ENCODE results near the gene FANK1.
A peak's percentile ranks its signal among the peaks of the same experiment; 100 is the strongest.
"Not testable (repeated sequence)": the region's sequence is repeated elsewhere in the genome, so short reads cannot be mapped to it uniquely, and the experiment has no call there.

The FANK1 gene

DNA sequence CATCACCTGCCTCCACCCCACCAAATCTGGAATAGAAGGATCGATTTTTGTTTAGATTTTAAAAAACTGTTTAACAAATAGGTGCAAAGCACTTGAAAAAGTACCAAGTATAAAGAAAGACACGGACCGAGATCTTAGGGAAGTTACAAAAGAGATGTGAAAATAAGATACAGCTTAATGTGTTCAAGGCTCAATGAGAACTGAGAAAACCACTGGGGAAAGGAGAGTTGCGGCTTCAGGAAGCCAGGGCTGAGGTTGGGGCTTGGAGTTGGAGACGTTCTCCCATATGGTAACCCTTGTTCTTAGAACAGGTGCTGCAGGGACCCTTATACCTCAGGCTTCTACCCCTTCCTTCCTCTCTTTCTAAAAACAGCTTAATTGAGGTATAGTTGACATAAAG is 140.2 kb downstream of the FANK1 start:
- no peak for DNase-seq

DNA sequence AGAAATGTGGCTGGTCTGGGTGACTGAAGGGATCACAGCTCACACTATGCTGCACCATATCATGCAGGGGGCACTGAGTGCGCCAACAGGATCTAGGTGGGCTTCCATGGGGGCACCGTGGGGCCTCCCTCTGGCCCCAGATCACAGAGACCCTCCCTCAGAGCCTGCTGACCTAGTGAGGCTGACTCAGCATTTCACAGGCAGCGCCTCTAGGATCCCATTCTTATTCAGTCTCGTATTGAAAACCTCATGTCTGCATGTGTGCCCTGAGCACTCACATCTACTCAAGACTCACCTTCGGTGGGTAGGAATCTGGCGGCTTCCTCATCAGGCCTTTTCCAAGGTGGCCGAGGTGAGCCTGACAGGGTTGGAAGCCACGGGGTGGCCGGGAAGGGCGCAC is 141.6 kb downstream of the FANK1 start:
- DNase-seq, result no peak

DNA sequence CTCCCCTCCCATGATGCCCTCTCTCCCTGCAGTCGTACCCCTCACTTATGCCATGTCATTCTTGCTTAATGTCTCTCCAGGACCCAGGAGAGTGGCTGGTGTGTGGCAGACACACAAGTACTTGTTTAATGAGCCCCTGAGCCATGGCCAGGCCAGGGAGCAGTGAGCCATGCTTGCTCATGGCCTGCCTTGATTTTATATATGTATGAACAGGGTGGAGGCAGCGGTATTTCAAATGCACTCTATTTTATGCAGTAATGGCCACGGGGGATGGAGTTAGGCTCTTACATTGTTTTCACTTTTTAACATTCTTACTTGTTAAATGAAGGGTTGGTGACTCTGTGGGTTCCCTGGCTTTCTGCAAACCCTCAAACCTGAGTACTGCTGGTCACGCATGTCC is 144.8 kb downstream of the FANK1 start:
- DNase-seq, result no peak

DNA sequence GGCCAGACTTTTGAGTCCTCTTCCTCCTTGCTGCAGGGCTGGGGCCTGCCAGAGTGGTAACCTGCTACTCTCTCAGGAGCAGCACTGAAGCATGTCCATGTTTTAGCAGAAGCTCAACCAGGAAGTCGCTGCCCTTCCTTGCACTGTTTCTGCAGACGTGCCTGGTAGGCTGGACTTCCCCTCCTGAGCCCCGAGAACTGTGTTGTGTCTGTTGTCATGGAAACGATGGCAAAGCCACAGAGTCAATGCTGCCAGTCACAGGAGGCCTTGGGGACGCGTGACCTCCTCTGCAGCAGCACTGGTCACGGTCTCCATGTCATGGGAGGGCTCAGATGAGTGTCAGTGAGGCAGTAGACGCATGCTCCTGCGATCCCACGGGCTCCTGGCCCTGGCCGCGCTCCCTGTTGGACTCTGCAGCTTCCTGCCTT is 145.5 kb downstream of the FANK1 start:
- peak; percentile 79 for DNase-seq

DNA sequence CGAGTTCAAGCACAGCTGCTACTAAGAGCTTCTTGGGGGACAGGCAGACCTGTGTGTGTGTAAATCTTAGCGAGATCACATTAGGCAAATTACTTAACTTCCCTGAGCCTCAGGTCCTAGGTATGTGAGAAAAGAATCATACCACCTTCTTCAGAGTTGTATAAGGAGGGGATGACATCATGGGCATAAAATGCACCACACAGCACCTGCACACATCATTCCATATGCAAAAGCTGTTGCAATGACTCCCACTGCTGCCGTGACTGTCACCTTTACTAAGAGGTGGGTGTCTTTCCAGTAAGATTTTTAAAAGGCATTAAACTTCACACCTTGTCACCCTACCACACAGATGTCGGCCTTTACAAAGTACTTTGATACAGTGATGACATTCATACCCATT is 146.0 kb downstream of the FANK1 start:
- DNase-seq, result no peak

DNA sequence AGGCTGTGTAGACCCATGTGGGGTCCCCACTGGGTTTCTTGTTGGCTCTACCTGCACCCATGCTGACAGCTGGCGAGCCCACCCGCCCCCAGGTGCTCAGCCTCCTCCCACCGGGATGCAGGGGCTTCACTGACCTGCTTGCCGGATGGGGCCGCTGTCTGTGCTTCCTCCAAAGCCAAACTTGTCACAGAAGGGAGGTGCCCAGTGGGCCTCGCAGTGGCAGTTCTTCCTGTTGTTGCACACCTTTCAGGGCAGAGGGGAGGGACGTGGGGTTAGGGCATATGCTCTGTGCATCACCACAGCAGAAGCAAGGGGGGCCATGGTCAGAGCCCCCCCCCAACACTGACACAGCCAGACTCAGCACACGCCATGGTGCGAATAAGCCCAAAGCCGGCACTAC is 146.5 kb downstream of the FANK1 start:
- DNase-seq, result no peak

DNA sequence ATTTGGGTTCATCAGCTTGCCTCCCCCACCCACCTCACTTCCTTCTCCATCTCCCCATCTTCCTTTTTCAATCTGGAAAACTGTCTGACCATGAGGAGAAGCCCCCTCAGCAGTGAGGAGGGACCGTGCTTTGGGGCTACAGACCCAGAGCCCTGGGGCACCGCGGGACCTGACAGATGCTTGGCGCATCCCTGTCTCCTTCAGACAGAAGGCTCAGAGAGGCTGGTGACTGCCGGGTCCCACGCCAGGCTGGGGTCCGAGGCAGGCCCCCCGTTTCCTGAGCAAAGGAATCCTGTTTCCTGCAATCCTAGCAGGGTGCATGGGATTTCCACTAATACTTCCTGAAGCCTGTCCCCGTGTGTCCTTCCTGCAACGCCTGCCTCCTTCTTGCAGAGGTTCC is 147.0 kb downstream of the FANK1 start:
- DNase-seq, result no peak

DNA sequence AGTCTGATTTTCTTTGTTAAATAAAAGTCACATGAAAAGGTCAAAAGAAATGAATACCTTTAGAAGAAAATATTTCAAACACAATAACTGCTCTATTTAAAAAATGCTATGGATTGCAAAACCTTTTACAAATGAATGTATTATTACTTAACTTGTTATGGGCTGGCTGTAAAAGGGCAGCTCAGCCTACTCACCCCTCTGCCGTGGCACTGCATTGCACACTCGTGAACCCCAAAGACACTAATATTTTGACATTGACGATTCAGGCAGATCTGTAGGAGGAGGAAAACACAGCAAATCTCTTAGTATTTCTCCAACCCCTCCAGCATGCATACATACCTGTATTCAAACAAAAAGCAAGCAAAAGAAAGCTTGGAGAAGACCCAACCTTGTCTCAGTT is 149.5 kb downstream of the FANK1 start:
- no peak for DNase-seq

DNA sequence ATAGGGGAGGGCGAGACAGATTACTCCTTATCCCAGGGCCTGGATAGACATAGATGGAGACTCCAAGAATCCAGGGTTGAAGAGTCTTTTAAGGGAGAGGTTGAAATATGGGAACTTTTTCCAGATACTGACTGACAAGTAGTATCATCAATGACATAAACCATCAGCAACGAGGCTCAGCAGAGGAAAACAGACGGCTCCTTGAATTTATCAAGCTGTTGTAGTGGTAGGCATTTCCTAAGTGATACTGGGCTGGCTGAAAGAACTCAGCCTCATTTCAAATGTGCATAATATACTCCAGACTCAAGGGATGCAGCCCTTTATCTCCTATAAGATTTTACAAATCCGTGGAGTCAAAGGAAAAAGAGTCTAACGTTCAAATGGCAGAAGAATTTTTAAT is 150.5 kb downstream of the FANK1 start:
- no peak for DNase-seq

DNA sequence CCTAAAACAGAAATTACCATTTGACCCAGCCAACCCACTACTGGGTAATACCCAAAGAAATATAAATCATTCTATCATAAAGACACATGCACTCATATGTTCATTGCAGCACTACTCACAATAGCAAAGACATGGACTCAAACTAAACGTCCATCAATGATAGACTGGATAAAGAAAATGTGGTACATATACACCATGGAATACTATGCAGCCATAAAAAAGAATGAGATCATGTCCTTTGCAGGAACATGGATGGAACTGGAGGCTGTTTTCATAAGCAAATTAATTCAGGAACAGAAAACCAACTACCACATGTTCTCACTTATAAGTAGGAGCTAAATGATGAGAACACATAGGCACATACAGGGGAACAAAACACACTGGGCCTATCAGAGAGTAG is 151.4 kb downstream of the FANK1 start:
- DNase-seq, result not testable (repeated sequence)

DNA sequence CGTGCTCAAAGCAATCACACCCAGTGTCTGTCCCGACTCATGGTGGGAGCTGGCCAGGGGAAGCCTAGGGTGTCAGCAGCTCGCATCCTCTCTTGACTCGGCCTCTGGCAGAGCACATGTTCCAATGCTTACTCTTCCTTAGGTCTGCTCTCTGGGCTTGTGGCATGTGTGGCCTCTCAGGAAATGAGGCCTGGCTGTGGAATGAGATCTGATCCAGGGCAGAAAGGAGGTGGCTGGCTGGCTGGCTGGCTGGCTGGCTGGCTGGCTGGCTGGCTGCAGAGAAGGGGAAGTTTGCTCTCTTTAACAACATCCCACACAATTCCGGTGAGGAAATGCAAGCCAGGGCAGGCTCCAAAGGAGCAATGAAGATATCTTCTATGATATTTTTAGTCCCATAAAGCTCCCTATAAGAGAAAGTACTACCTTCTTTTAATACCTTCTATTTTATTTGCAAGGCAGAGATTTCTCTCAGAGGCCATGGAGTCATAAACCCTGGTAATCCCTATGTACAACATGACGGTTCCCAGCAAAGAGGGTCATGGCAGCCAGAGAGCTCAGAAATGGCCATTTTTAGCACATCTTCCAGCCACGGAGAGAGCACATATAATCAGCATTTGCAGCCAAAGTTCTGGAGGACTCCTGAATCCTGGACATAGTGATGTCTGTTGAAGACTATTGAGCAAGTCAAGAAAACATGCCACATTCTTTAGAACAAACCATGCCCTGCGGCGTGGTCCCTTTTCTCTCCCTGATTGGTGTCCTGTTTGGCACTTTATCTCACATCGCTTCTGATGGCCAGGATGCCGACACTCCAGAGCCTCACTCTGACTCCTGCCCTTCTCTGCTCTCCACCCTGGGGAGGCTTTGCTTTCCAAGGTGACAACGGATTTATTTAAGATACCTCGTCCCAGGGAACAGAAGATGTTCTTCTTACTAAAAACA is 153.7 kb downstream of the FANK1 start:
- no peak for DNase-seq

DNA sequence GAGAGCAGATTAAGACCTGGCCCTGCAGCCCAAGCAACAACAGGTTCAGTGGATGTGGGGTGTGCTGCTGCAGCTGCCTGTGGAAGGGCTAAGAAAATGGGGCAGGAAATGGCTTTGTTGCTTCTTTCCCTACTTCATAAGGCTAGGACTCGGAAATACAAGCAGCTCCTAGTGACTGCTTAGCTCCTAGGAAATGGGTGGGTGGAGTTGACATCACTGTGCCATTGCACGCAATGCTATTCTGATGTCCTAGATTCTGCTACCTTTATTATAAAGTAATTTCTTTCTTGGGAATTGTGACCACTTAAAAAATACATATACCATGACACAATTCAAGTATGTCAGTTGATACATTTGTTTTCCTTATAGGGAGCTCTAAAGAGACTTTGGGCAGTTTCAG is 155.8 kb downstream of the FANK1 start:
- DNase-seq, result no peak

DNA sequence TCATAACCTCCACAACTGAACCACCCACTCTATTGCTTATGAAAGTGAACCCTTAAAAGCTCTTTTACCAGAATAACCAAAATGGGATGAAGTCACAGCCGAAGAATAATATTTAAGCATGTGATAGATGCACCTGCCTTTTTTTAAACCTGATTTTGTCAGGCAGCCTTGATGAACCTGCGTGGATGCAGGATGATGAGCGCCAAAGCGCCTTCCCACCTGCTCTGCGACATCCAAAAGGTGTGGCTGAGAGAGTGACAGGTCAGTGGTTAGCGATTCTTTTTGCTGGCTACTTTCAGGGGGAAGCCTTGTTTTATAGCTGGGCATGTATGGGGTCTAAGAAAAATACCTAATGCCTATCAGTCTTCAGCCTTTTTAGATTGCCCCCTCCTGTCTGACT is 157.8 kb downstream of the FANK1 start:
- DNase-seq, result no peak

DNA sequence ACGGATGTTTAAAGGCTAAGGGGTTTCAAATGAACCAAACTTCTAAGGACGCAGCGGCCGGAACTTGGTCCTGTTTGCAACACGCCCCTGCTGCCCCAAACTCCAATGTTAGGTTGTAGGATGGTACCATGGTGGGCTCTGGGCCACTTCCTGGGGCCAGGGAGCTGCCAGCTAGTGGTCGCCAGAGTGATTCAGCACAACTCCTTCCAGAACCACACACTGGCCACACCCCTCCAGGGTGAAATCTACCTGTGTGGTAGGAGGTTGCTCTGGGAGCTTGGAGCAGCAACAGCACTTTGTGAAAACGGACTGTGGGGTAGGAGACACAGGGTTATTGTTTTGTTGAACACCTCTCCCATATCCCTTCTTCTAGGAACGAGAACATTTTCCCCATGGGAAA is 161.1 kb downstream of the FANK1 start:
- DNase-seq, result no peak

DNA sequence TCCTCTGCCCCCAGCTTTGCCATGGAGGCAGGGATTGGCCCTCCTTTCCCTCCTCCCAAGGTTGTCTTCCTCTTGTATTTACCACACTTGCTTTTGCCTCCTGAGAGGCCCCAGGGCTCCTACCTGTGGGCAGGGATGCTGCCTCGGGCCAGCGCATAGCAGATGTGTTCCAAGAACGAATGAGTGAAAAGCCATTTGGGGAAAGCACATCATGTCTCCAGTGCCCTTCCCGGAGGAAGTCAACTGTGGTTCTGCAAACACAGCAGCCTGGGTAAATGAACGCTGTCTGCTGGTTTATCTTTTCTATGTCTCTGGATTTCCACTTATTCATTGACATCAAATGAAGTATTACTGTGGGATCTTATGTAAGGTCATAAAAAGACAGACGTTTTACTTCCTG is 161.7 kb downstream of the FANK1 start:
- no peak for DNase-seq

DNA sequence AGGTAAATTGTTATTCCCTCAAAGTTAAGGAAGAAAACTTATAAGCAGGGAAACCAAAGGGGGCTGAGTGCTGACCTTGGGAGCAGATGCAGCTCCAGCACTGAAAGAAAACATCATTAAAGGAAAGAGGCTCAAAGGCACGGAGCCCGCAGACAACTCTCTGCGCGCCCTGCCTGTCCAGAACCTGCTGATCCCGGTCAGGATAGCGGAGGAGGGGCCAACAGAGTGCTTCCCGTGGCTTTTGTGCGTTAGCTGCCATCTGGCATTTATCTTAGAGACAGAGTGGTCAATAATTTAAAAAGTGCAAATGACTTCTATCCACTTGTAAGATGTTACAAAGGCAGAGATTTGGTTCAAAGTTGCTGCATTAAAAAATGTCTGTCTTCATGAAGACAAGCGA is 162.1 kb downstream of the FANK1 start:
- no peak for DNase-seq

Data from activated CD4-positive, alpha-beta T cell treated with anti-CD3 and anti-CD28 coated beads for 48 hours (primary cell).